NCI-H510A treated with DMSO at 0.1 percent for 48 hours (cell line): Measurements from ENCODE around the gene ZDHHC24.
"Not testable (repeated sequence)": the region's sequence is repeated elsewhere in the genome, so short reads cannot be mapped to it uniquely, and the experiment has no call there.

Experiments
- DNase-seq: peaks from one replicate; lab custom pipeline; 2025; lab: John Stamatoyannopoulos, UW

The ZDHHC24 gene

DNA sequence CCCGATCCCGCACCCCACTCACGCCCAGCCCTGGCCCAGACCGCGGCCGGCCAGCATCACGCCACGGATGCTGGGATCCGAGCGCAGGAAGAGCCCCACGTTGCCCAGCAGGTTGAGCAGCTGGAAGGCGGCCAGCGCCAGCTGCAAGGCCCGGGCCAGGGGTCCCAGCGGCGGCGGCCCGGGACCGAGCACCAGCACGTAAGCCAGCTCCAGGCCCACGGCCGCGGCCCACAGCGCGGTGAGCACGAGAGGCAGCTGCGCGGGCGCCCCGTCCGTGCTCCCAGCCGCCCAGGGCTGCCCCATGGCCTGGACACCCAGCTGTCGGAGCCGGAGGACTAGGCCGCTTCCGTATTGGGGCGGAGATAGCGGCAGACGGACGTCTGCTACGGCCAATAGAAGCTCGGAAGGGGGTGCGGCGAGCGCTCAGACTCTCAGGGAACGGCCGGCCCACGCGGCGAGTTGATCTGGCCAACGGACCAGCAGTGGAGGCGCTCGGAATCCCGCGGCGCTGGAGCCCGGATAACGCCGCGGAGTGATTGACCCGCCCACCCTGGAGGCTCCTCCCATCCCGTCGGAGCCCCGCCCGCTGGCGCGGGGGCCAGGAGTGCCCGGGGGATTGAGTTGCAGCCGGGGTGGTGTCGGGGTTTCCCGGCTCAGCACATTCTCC is at the start of gene ZDHHC24:
Gene ZDHHC24, minus strand, starts transcription at position 348 of the 667 bp plus-strand sequence. Its CDS starts 45 bp downstream, at position 303.
- DNase-seq: peak; percentile 92

GRCh38 chr11:66595245-66595904 is 49.5 kb upstream of the ZDHHC24 start:
- DNase-seq: no peak

- no peak for DNase-seq
Measured at GRCh38 chr11:66593650-66594049, 47.8 kb upstream of the ZDHHC24 start.

DNA sequence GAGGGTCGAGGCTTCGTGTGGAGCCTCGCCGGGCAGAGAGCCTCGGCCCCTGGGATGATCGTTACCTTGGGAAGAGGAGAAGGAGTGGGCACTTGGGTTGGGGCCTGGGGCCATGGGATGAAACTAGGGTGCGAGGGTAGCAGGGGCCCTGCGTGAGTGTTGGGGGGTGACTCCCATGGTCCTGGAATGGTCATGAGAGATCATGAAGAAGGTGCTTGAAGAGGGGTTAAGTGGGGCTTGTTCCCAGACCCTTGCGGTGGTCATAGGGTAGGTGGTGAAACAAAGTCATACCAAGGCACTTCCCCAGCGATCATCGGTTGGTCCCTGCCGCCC is 47.4 kb upstream of the ZDHHC24 start:
- no peak for DNase-seq

- DNase-seq: peak; percentile 86
Measured at GRCh38 chr11:66592457-66593302, 46.8 kb upstream of the ZDHHC24 start, which contains the start of the genes CCDC87 and CCS. TSS of gene CCDC87 (minus strand) at chr11:66593063. CDS start at chr11:66593015, 48 bp downstream. TSS of gene CCS (plus strand) at chr11:66593185. CDS start at chr11:66593262, 77 bp downstream.

DNA sequence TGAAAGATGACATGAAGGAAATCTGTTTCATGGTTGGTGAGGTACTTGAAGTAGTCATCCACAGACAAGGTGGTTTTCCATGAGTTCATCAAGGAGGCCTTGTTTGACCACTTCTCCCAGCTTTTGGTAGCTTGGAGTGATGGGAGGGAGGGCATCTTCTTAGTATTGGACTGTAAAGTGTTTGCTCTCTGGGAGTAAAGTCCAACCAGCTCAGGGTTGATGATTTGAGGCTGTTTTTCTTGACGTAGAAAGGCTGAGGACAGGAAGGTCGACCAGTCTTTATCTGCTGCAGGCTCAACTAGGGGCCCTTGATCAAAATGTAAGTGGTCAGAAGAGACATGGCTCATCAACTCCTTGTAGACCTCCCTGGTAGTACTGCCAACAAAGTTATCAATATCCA is 45.3 kb upstream of the ZDHHC24 start:
- no peak for DNase-seq

DNA sequence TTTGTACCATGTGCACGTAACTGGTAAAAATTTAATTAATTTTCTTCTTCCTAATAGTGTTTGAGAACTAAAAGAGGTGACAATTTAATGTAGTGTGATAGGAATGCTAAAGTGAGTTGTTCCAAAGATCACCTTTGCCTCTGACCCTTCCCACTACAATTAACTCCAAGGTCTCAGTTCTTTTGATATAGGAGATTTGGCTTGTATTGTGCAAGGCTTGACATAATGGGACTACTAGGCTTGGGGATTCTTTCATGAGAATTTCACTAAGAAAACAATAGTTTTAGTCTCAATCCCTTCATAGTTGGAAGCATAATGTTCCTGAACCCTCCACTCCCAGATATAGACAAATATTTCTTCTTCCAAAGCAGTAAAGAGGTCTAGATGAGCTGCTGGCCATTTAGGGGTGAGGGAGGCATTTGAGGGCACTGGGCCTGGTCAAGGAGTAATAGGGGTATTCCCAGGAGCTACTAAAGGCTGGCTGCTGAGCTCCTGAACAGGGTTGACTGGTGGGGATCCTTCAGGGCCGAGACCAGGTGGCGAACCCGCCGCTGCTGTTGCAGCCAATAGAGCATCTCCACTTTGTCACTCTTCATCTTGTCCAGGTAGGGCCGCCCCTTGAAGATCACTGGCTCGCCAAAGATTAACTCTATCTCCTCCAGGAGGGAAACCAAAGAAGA is 44.3 kb upstream of the ZDHHC24 start:
- DNase-seq: no peak

DNA sequence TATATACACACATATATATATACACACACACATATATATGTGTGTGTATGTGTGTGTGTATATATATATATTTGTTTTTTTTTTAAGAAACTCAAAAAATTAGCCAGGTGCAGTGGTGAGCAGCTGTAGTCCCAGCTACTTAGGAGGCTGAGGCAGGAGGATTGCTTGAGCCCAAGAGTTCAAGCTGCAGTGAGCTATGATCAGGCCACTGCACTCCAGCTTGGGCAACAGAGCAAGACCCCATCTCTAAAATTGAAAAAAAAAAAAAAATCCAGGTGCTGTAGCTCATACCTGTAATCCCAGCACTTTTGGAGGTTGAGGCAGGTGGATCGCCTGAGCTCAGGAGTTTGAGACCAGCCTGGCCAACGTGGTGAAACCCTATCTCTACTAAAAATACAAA is 43.5 kb upstream of the ZDHHC24 start:
- not testable (repeated sequence) for DNase-seq

- DNase-seq: no peak
Measured at GRCh38 chr11:66586136-66586535, 40.3 kb upstream of the ZDHHC24 start.

- DNase-seq: not testable (repeated sequence)
Measured at GRCh38 chr11:66585447-66585846, 39.6 kb upstream of the ZDHHC24 start.

DNA sequence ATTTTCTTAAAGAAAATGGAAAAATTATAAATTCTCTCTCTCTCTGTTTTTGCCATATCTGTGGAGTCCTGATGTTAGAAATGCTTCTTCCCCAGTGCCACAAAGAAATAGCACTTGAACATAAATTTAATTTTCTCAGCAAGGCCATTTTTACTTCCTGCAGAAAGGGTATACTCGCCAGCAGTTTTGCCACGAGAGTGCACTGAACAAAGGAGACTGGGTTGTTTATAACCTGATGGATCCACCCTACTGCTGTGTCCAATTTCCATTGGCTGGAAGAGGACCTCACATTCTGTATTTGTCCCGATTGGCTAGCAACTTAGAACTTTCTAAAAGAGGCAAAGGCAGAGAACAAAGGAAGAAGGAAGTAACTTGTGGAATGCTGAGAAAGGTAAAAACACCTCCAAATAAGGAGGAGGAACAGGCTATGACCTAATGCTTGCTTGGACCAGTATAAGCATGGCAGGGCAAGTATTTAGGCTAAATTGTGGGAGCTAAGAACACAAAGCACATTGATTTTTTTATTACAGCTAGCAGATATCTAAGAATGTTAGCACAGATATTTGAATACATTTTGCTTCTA is 36.8 kb upstream of the ZDHHC24 start:
- not testable (repeated sequence) for DNase-seq

- DNase-seq: no peak
Measured at GRCh38 chr11:66581261-66581660, 35.4 kb upstream of the ZDHHC24 start.

DNA sequence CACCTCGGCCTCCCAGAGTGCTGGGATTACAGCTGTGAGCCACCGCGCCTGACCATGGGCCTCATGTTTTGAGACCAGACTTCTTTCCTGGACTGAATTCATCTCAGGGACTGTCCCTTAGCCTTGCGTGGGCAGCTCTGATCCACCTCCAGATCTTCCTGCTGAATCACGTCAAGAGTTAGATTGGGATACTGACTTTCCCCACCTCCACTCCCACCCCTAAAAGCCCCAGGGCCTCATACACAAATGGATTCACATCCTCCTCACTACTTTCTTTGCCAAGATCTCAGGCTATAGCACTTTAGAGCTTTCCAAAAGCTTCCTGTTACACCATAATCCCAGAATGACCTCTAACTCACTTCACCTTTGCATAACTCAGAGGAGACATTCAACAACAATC is 35.0 kb upstream of the ZDHHC24 start:
- no peak for DNase-seq

DNA sequence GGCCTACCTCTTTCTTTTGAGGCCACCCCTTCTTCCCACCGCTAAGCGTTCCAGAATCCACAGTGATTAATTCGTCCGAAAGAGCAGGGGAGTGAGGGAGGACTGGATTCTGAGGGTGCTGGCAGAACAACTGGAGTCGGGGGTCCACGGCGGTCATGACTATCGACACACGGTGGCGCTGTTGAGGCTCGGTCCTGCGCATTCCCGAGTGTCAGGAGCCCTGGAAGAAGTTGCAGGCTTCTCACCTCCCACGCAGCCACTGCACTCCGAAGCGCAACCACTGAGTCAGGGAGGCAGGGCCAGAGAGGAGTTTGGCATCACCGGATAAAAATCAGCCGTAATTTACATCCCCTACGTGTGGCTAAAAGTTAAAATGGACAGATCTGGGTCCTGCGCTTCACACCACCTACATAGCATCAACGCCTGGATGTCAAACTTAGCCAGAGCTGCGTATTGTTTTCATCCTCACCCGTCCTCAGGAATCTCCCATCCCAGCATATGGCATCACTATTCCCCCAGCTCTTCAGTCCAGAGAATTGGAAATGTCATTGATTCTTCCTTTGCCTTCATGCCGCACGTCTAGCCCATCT is 33.3 kb upstream of the ZDHHC24 start:
- peak; percentile 23 for DNase-seq

- no peak for DNase-seq
Measured at GRCh38 chr11:66570850-66571180, 25.0 kb upstream of the ZDHHC24 start.

GRCh38 chr11:66570079-66570849 is 24.4 kb upstream of the ZDHHC24 start:
- no peak for DNase-seq

DNA sequence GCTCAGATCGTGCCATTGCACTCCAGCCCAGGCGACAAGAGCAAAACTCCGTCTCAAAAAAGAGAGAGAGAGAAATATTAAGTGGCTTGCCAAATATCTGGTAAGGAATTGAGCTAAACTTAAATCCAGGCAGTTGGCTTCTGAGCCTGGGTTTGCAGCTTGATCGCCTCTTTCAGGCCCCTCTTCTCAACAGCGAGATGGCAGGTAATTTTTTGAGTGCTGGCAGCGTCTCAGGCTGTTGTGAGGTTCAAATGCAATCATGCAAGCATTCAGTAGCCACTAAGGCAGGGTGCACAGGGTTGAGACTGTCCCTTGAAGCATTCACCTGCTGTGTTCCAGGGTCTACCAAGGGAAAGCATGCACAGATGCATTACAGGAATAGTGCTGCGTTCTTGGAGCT is 23.2 kb upstream of the ZDHHC24 start:
- no peak for DNase-seq

- DNase-seq: peak; percentile 76
Measured at GRCh38 chr11:66568124-66568916, 22.5 kb upstream of the ZDHHC24 start, which contains the start of gene CTSF. TSS of gene CTSF (minus strand) at chr11:66568606. CDS start at chr11:66568486, 120 bp downstream.

- DNase-seq: no peak
Measured at GRCh38 chr11:66567787-66568123, 21.9 kb upstream of the ZDHHC24 start.

DNA sequence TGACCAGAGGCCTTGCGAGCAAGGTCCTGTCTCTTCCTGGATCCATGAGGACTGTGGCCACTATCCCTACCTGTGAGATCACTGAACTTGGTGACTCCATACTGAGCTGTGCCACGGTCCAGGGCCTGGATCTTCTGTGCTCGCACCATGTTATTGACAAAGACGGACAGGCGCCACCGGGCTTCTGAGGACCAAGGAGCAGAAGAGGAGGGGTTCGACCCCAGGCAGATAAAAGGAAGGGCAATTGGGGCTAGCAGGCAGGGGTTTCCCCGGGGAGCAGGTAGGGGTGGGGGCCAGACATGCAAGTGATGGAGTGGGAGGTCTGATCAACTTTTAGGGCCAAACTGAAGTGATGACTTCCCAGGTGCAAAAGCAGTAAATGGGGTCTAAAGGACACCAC is 20.4 kb upstream of the ZDHHC24 start:
- no peak for DNase-seq
